HUDEP-2 (cell line): ENCODE results near the gene CSAG1.
"Not testable (repeated sequence)": the region's sequence is repeated elsewhere in the genome, so short reads cannot be mapped to it uniquely, and the experiment has no call there.

Source experiments
- DNase-seq, 76 experiments: peaks; one replicate each; lab custom pipeline; 2025; ENCODE audit not compliant: unreplicated experiment in 76 of 76; lab: John Stamatoyannopoulos, UW

The CSAG1 gene, protein sequence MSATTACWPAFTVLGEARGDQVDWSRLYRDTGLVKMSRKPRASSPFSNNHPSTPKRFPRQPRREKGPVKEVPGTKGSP

DNA sequence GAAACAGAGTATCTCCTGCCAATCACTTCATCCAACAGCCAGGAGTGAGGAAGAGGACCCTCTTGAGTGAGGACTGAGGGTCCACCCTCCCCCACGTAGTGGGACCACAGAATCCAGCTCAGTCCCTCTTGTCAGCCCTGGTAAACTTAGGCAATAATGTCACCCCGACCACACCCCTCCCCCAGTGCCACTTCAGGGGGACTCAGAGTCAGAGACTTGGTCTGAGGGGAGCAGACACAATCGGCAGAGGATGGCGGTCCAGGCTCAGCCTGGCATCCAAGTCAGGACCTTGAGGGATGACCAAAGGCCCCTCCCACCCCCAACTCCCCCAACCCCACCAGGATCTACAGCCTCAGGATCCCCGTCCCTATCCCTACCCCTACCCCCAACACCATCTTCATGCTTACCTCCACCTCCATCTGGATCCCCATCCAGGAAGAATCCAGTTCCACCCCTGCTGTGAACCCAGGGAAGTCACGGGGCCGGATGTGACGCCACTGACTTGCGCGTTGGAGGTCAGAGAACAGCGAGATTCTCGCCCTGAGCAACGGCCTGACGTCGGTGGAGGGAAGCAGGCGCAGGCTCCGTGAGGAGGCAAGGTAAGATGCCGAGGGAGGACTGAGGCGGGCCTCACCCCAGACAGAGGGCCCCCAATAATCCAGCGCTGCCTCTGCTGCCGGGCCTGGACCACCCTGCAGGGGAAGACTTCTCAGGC is at the start of gene CSAG1, which contains the start of gene MAGEA12:
Gene CSAG1 (minus strand): TSS at position 461 of the 715 bp plus-strand sequence. CDS start 1,261 bp downstream, outside the sequence.
Gene MAGEA12 (plus strand): TSS at position 497 of the 715 bp plus-strand sequence. CDS start 2,405 bp downstream, outside the sequence.
- DNase-seq: no peak

DNA sequence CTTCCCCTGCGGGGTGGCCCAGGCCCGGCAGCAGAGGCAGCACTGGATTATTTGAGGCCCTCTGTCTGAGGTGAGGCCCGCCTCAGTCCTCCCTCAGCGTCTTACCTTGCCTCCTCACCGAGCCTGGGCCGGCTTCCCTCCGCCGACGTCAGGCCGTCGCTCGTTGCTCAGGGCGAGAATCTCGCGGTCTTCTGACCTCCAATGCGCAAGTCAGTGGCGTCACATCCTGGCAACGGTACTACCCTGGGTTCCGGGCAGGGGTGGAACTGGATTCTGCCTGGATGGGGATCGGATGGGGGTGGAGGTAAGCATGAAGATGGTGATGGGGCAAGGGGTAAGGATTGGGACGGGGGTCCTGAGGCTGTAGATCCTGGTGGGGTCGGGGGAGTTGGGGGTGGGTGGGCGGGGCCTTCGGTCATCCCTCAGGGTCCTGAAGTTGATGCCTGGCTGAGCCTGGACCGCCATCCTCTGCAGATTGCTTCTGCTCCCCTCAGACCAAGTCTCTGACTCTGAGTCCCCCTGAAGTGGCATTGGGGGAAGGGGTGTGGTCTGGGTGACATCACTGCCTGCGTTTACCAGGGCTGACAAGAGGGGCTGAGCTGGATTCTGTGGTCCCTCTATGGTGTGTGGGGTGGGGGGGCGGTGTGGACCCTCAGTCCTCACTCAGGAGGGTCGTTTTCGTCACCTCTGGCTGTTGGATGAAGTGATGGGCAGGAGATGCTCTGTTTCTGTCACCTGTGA is 36.2 kb upstream of the CSAG1 start, which contains the start of gene MAGEA6:
Gene MAGEA6 (minus strand): TSS at position 141 of the 741 bp plus-strand sequence. CDS start 2,039 bp downstream, outside the sequence.
- DNase-seq: not testable (repeated sequence)

- not testable (repeated sequence) for DNase-seq
Observed at GRCh38 chrX:152766562-152766961, 33.0 kb upstream of the CSAG1 start.

DNA sequence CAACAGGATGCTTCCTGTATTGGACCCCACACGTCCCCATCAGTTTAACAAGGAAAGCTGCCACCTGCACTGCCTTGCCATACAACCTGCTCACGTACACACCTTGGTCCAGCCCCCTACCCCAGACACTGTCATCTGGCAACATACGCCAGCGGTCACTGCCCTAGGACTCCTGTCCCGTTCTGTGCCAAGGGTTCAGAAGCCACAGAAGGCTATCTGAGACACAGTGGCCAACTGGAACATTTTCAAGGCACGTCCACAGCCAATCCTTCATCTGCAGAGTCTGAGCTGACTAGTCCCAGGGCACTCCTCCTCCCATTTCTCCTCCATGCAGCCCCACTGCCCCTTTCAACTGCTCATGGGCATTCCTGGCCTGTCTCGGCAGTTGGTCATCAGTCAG is 28.1 kb upstream of the CSAG1 start:
- not testable (repeated sequence) for DNase-seq

DNA sequence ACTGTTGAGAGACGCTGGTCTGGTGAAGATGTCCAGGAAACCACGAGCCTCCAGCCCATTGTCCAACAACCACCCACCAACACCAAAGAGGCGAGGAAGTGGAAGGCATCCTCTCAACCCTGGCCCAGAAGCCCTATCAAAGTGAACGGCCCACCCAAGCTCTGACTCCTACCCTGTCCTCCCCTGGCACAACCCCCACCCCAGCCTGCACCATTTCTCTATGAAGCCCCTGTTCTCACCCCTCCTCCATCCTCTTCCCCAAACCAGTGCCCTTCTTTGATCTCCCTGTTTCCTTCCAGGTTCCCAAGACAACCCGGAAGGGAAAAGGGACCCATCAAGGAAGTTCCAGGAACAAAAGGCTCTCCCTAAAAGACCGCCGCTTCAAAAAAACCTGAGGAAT is 26.0 kb upstream of the CSAG1 start:
- not testable (repeated sequence) for DNase-seq

- DNase-seq: not testable (repeated sequence)
Observed at GRCh38 chrX:152758918-152759317, 25.4 kb upstream of the CSAG1 start, which contains the start of gene CSAG3. CSAG3 (plus strand) TSS chrX:152759218.

DNA sequence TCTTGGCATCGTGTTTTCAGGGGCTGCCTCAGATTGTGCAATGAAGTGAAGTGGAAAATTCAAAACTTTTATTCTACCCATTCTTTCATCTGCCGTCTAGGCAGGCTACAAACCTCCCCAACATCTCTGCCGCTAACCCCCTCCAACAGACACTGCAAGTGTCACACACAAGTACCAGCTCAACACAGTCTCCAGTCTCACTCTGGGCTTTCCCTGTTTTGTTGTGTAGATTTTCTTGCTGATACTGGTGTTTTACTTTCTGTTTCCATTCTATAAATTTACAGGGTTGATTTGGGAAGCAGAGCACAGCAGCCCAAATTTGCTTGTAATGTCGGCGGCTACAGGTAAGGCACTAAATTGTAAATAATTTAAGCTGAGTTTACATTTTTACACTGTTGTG is 21.4 kb upstream of the CSAG1 start:
- not testable (repeated sequence) for DNase-seq

- DNase-seq: not testable (repeated sequence)
Observed at GRCh38 chrX:152753686-152754650, 20.4 kb upstream of the CSAG1 start, which contains the start of gene MAGEA2. MAGEA2 (minus strand) TSS chrX:152753842; CDS start chrX:152751363, 2,479 bp downstream.

- DNase-seq: no peak
Observed at GRCh38 chrX:152738560-152738959, 5.0 kb upstream of the CSAG1 start.

DNA sequence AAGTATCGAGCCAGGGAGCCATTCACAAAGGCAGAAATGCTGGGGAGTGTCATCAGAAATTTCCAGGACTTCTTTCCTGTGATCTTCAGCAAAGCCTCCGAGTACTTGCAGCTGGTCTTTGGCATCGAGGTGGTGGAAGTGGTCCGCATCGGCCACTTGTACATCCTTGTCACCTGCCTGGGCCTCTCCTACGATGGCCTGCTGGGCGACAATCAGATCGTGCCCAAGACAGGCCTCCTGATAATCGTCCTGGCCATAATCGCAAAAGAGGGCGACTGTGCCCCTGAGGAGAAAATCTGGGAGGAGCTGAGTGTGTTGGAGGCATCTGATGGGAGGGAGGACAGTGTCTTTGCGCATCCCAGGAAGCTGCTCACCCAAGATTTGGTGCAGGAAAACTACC is 3.0 kb upstream of the CSAG1 start:
- not testable (repeated sequence) for DNase-seq

GRCh38 chrX:152735860-152736511 is 2.5 kb upstream of the CSAG1 start:
- DNase-seq: no peak

- no peak for DNase-seq
Observed at GRCh38 chrX:152735101-152735500, 1.6 kb upstream of the CSAG1 start.

GRCh38 chrX:152734143-152734858 is 780 bp upstream of the CSAG1 start:
- not testable (repeated sequence) for DNase-seq

DNA sequence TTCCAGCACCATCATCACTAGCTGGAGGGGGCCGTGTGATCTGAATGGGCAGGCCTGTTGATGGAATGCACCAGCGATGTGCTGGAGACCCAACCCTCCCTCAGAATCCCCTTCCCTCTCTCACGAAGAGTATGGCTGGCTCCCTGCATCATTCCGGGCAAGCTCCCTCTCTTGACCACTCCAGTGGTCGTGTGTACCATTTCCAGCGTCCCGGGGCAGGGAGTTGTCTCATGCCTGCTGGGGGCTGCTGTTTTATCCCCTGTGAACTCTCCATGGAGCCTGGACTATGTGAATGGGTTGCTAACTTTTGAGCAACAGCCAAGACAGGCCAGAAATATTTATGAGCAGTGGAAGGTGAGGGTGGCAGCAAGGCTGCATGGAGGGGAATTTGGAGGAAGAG is 8.1 kb downstream of the CSAG1 start:
- DNase-seq: no peak

- not testable (repeated sequence) for DNase-seq
Observed at GRCh38 chrX:152713815-152714787, 19.4 kb downstream of the CSAG1 start, which contains the start of gene MAGEA2B. MAGEA2B (plus strand) TSS chrX:152714628; CDS start chrX:152717107, 2,479 bp downstream.

GRCh38 chrX:152713195-152713594 is 20.3 kb downstream of the CSAG1 start:
- DNase-seq: not testable (repeated sequence)

GRCh38 chrX:152709173-152709572 is 24.3 kb downstream of the CSAG1 start, which contains the start of gene CSAG2:
CSAG2 (minus strand) TSS chrX:152709273; CDS start chrX:152709112, 161 bp downstream.
- not testable (repeated sequence) for DNase-seq
